Heart right ventricle (tissue), 16 donors: Measurements from ENCODE around the gene ZC3H15. TPM values are rescaled to one million over a fixed set of nuclear protein-coding genes. Genes with fewer than 3 reads are reported as not detected.

Experiments used
- ATAC-seq, 8 donors: fragments of 200-7000 bp; cut with Tn5 transposase; one replicate each; pipeline ENCODE4 v1.9.1; 2020; ENCODE audit warnings: mild to moderate bottlenecking in 8 of 8, moderate library complexity in 8 of 8, moderate number of reproducible peaks in 1 of 8
- DNase-seq, 2 donors: peaks; one replicate each; pipeline ENCODE4 v3.0.0-alpha.2; 2020
- H3K27ac ChIP-seq, 10 donors: fragments of 200-600 bp; sonication (generic) in 2 of 10; one replicate each; pipeline versions ENCODE4 v1.5.0 to v1.8.0; 2020 to 2022; ENCODE audit warnings: mild to moderate bottlenecking in 3 of 10
- H3K27me3 ChIP-seq, 7 donors: fragments of 200-600 bp; one replicate each; pipeline ENCODE4 v1.8.0; 2021 to 2022; ENCODE audit warnings: mild to moderate bottlenecking in 2 of 7
- H3K36me3 ChIP-seq, 9 donors: fragments of 200-600 bp; sonication (generic) in 1 of 9; one replicate each; pipeline versions ENCODE4 v1.5.0 to v1.8.0; 2020 to 2022; ENCODE audit warnings: mild to moderate bottlenecking in 2 of 9
- H3K4me1 ChIP-seq, 9 donors: fragments of 200-600 bp; sonication (generic) in 1 of 9; one replicate each; pipeline versions ENCODE4 v1.5.0 to v1.8.0; 2020 to 2022; ENCODE audit warnings: mild to moderate bottlenecking in 4 of 9
- H3K4me3 ChIP-seq, 10 donors: fragments of 200-600 bp; sonication (generic) in 2 of 10; one replicate each; pipeline versions ENCODE4 v1.5.0 to v1.8.0; 2020 to 2022; ENCODE audit warnings: mild to moderate bottlenecking in 7 of 10, moderate library complexity in 2 of 10
- H3K9me3 ChIP-seq, 11 donors: fragments of 200-600 bp in 10 of 11; sonication (generic) in 2 of 11; one replicate each; pipeline versions ENCODE4 v1.5.0 to v1.8.0; 2013 to 2022; ENCODE audit warnings: mild to moderate bottlenecking in 2 of 11, control low read depth in 1 of 11, moderate library complexity in 1 of 11
- CTCF ChIP-seq, 9 donors: fragments of 200-600 bp; sonication (generic) in 2 of 9; IDR thresholded peaks; one replicate each; pipeline versions ENCODE4 v1.5.0 to v1.8.0; 2021 to 2022; ENCODE audit warnings: antibody characterized with exemption in 9 of 9, mild to moderate bottlenecking in 5 of 9, moderate library complexity in 1 of 9
- WGBS, 2 donors: extraction: QIAGEN DNeasy Blood & Tissue Kit; methylation state at CpG; one replicate each; pipeline ENCODE4 v1.1.7; 2013; ENCODE audit warnings: inconsistent platforms in 1 of 2; 5-methylcytosine and 5-hydroxymethylcytosine counted together
- intact Hi-C, 10 donors: fragments of 100-400 bp; cut with DNase I; formaldehyde crosslinking; loops; one replicate each; pipeline versions ENCODE4 v1.11.1 to v1.14.2; 2022
- polyA plus RNA-seq, 2 donors: library from polyadenylated mRNA; stranded (reverse); fragments of 200-250 nt; gene quantifications; one replicate each; pipeline ENCODE4 v1.2.3, GENCODE V29; 2013
- total RNA-seq, 10 donors: library from RNA; stranded (reverse); fragmentation: NEBNext Ultra II Directional in 3 of 10; extraction: Animal tissue kit (Norgen Biotek cat#: 25700) in 3 of 10; gene quantifications; one replicate each; pipeline versions ENCODE4 v1.2.1 to v1.2.4, GENCODE V29; 2021 to 2023
- donor health status: Arrhythmogenic right ventricular cardiomyopathy.
- donor health status: ischemic (EF 13 %, LVEDD 7.1; RV severe dilation, severe dysfunction).
- donor health status: healthy with polysubstance abuse.
- donor health status: DM: no; HTN: yes; CAD: no.
- donor health status: DM: no; HTN: no; CAD: no.
- donor health status: ischemic (EF 25% LVEDD 6.9; RV normal size, moderate dysfunction).
- donor health status: ischemic (EF 25% LVEDD 5.7; RV mildly dilated, moderate dysfunction).
- donor health status: healthy.
- donor health status: DM: yes; HTN: yes; CAD: no.
- donor health status: Ischemic cardiomyopathy.
- donor health status: ischemic (EF 35%, LVEDD 5.7; RV mildly dilated, moderate dysfunction).
- donor health status: nonischemic (EF 11% LVEDD 7.7; RV severe dilation, severe dysfunction).
- donor health status: DM: yes; HTN: yes; CAD: no.
- donor health status: PGD.
- donor health status: ischemic (EF 29% LVEDD 5.4; RV normal size, mild dysfunction).
- donor health status: nonischemic (EF 23%, LVEDD 6.1; RV moderate dilation, normal function).

Gene ZC3H15
- total and polyA plus RNA-seq, 12 donors, result 25.1 to 38.8 (median 31.1) TPM

- H3K27ac ChIP-seq, result no peak overlapping the region
- no peaks in the 10 kb centered on the region for H3K9me3 ChIP-seq
- no peaks in the 10 kb centered on the region for H3K4me1 ChIP-seq
- no peaks in the 10 kb centered on the region for H3K36me3 ChIP-seq
- no peak overlapping the region for H3K4me3 ChIP-seq
- DNase-seq (no peak), ATAC-seq (no peak)
- TF ChIP-seq CTCF (IDR thresholded peaks at IDR 0.05), result no peak
- intact Hi-C loops, result no loop called here
- 91 to 95% methylated on average over 3 of the region's 3 CpGs for WGBS, 2 donors
- H3K27me3 ChIP-seq, result no peaks in the 10 kb centered on the region
These were observed 43.2 kb upstream of the ZC3H15 start for GRCh38 chr2:186442885-186443284.

- no peak for DNase-seq
- no peaks in the 10 kb centered on the region for H3K4me1 ChIP-seq
- no peak overlapping the region for H3K4me3 ChIP-seq
- no peaks in the 10 kb centered on the region for H3K9me3 ChIP-seq
- intact Hi-C loops, result no loop called here
- no peak for TF ChIP-seq CTCF (IDR thresholded peaks at IDR 0.05)
- no peak for ATAC-seq
- WGBS, 2 donors, result 98 to 99% methylated on average over 2 of the region's 2 CpGs
- no peaks in the 10 kb centered on the region for H3K36me3 ChIP-seq
- H3K27ac ChIP-seq, result no peak overlapping the region
- H3K27me3 ChIP-seq, result no peaks in the 10 kb centered on the region
These were observed 42.2 kb upstream of the ZC3H15 start for GRCh38 chr2:186443851-186444250.

- intact Hi-C loops, result no loop called here
- 94 to 96% methylated on average over 4 of the region's 4 CpGs for WGBS, 2 donors
- no peak for DNase-seq
- TF ChIP-seq CTCF (IDR thresholded peaks at IDR 0.05), result no peak
- no peak overlapping the region for H3K4me3 ChIP-seq
- H3K27ac ChIP-seq, result no peak overlapping the region
- no peak for ATAC-seq
- H3K4me1 ChIP-seq, result no peaks in the 10 kb centered on the region
- H3K36me3 ChIP-seq, result no peaks in the 10 kb centered on the region
- H3K27me3 ChIP-seq, result no peaks in the 10 kb centered on the region
- H3K9me3 ChIP-seq, result no peaks in the 10 kb centered on the region
These were observed 40.6 kb upstream of the ZC3H15 start for GRCh38 chr2:186445506-186445905.

GRCh38 chr2:186455613-186456012 lies 30.4 kb upstream of the ZC3H15 start:
- no peak overlapping the region for H3K4me3 ChIP-seq
- H3K27ac ChIP-seq, result no peak overlapping the region
- intact Hi-C loops, result no loop called here
- peaks cover 0 to 22% (median 0%) of the 10 kb centered on the region in 9 donors for H3K36me3 ChIP-seq
- ATAC-seq, result no peak
- no peaks in the 10 kb centered on the region for H3K4me1 ChIP-seq
- DNase-seq, result no peak
- H3K27me3 ChIP-seq, result no peaks in the 10 kb centered on the region
- no peak for TF ChIP-seq CTCF (IDR thresholded peaks at IDR 0.05)
- no peaks in the 10 kb centered on the region for H3K9me3 ChIP-seq

- Histone ChIP-seq H3K27me3 (no peaks in the 10 kb centered on the region), H3K4me3 (no peak overlapping the region), H3K36me3 (peaks cover 0 to 22% (median 0%) of the 10 kb centered on the region in 9 donors), H3K9me3 (no peaks in the 10 kb centered on the region), H3K4me1 (no peaks in the 10 kb centered on the region), H3K27ac (no peak overlapping the region)
- no peak for ATAC-seq
- TF ChIP-seq CTCF (IDR thresholded peaks at IDR 0.05), result no peak
- DNase-seq, result no peak
- intact Hi-C loops, result no loop called here
- WGBS, 2 donors, result 96 to 98% methylated on average over 4 of the region's 4 CpGs
These were observed 29.1 kb upstream of the ZC3H15 start for GRCh38 chr2:186456941-186457340.
